ENCODE data around the gene RBM10.

- TF ChIP-seq CTCF (IDR thresholded peaks at IDR 0.05) (no peak), POLR2A (IDR thresholded peaks at IDR 0.05) (no peak)
These were observed 13.1 kb downstream of the RBM10 start for GRCh38 chrX:47158131-47158530.
